Measurements from ENCODE around the gene C11orf71. TPM values are rescaled to one million over a fixed set of nuclear protein-coding genes. Genes with fewer than 3 reads are reported as not detected.

Gene C11orf71
- total RNA-seq, 4 donors from 2014 or later: 3.8 to 6.1 (median 4.9) TPM

DNA sequence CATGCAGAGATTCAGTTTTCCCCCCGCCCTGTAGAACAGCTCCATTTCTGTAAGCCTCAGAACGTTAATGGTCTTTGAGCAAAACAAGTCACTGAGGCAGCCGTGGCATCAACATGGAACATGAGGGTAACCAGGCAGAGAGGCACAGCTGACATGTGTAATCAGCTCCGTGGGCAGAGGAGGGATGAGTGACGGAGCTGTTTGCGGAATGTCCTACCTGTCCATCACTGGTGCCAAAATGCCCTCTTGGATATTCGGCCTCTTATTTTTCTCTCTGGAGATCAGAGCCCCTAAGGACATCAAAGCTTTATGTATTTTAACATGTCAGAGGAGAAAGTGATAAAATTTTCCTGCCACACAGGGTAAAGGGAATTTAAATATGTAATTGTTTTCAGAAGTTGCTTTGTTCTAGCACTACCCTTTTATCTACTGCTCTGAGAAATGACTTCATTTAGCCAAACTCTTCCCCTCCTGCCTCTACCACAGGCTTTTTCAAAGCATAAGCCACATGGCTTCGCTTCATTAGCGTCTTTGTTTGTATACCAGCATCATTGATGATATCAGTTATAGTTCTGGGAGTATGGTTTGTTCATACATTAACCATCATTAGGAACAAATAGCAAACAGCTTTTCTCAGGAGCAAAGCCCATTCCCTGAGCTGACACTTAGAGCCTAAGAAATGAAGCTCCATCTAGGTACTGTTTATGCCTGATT is 32.9 kb downstream of the C11orf71 start:
- Histone ChIP-seq H3K27ac (no peak overlapping the region), H3K4me3 (no peak overlapping the region), H3K4me1 (peaks cover 0 to 16% (median 0%) of the 10 kb centered on the region in 3 donors), H3K27me3 (no peaks in the 10 kb centered on the region), H3K9me3 (no peaks in the 10 kb centered on the region), H3K36me3 (no peaks in the 10 kb centered on the region)
- DNase-seq: no peak
- intact Hi-C loops (cut with DNase I): no loop called here
- WGBS, 2 donors: 78 to 87% methylated on average over 8 to 9 of the region's 9 CpGs
- TF ChIP-seq, protein P1, sequence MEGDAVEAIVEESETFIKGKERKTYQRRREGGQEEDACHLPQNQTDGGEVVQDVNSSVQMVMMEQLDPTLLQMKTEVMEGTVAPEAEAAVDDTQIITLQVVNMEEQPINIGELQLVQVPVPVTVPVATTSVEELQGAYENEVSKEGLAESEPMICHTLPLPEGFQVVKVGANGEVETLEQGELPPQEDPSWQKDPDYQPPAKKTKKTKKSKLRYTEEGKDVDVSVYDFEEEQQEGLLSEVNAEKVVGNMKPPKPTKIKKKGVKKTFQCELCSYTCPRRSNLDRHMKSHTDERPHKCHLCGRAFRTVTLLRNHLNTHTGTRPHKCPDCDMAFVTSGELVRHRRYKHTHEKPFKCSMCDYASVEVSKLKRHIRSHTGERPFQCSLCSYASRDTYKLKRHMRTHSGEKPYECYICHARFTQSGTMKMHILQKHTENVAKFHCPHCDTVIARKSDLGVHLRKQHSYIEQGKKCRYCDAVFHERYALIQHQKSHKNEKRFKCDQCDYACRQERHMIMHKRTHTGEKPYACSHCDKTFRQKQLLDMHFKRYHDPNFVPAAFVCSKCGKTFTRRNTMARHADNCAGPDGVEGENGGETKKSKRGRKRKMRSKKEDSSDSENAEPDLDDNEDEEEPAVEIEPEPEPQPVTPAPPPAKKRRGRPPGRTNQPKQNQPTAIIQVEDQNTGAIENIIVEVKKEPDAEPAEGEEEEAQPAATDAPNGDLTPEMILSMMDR (IDR thresholded peaks at IDR 0.05): no peak
- no peak for TF ChIP-seq POLR2A (IDR thresholded peaks at IDR 0.05)

DNA sequence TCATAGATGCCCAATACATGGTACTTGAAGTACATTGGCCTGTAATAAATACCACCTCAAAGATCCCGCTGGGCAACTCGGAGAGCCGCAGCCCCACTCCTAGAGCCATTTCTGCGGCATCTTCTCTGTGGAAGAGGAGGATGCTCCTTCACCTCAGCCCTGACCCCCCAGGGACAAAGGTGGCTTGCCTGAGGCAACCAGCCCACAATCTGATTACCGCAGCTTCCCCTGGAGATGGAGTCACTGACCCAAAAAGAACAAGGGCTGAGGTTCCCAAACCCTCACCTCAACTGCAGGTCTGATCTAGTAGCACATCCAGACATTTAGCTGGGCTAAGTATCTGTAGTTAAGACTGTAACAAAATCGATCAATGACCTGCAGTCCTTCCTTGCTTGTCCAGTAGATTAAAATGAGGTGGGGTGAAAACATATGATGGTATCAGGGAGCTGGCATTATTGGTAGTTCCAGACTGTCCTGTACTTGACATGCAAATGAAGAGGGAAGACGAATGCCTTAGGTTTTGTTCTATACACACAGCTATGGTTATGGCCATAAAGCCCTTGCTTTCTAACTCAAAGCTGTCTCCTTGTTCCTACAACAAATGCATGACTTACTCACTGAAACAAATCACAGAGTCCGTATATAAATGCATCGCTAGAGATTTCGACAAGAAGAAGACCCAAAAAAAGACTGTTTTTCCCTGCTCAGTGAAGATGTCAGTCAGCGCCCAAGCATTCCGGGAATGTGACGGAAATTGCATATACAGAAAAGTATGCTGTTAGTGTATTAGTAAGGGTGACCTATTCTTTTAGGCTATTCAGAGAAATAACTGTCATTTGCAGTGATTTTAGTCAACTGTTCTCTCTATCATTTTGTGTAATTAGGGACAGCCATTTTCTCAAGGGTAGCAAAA is 33.7 kb downstream of the C11orf71 start:
- TF ChIP-seq, protein P1 (IDR thresholded peaks at IDR 0.05): no peak
- no peak for TF ChIP-seq POLR2A (IDR thresholded peaks at IDR 0.05)
- no peak for DNase-seq
- WGBS, 2 donors: 75 to 82% methylated on average over 13 of the region's 13 CpGs
- H3K27me3 ChIP-seq: no peaks in the 10 kb centered on the region
- peaks cover 0 to 11% (median 0%) of the 10 kb centered on the region in 3 donors for H3K4me1 ChIP-seq
- H3K27ac ChIP-seq: no peak overlapping the region
- intact Hi-C loops (cut with DNase I): no loop called here
- H3K9me3 ChIP-seq: no peaks in the 10 kb centered on the region
- no peaks in the 10 kb centered on the region for H3K36me3 ChIP-seq
- H3K4me3 ChIP-seq: no peak overlapping the region

DNA sequence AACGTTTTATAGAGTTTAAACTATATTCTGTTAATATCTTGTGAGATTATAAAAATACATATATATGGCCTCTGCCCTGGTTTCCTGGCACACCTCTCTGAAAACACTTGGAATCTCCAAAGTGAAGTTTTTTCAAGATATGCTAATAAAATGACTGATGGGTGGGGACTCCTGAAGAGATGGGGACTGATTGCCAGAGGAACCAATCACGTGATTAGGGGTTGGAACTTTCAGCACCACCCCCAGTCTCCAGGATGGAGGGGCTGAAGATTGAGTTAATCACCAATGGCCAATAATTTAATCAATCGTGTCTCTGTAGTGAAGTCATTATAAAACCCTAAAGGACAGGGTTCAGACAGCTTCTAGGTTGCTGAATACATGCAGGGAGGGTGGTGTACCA is 37.4 kb downstream of the C11orf71 start:
- no peak for DNase-seq
- 57 to 67% methylated on average over 3 of the region's 3 CpGs for WGBS, 2 donors
- Histone ChIP-seq H3K27me3 (no peaks in the 10 kb centered on the region), H3K27ac (no peak overlapping the region), H3K36me3 (no peaks in the 10 kb centered on the region), H3K4me1 (no peaks in the 10 kb centered on the region), H3K9me3 (no peaks in the 10 kb centered on the region), H3K4me3 (no peak overlapping the region)
- intact Hi-C loops (cut with DNase I): no loop called here
- TF ChIP-seq, protein P1 (IDR thresholded peaks at IDR 0.05): no peak
- TF ChIP-seq POLR2A (IDR thresholded peaks at IDR 0.05): no peak

DNA sequence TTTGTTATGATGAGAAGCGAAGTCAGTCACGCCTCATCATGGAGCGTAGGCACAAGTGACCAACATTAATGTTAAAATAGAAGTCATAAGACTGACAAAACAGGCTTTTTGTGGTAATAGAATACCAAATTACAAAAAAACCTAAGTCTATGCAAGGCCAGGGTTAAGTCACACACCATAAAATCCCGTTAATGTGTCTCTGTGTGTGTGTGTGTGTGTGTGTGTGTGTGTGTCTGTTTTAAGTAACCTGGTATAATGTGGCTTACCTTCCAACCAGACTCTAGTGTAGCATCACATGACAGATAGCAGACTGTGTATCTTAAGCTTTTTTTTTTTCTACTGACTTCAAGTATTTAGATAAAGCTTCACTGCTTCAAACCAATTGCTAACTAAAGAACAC is 38.0 kb downstream of the C11orf71 start:
- WGBS, 2 donors: 81 to 83% methylated on average over 4 of the region's 4 CpGs
- Histone ChIP-seq H3K36me3 (no peaks in the 10 kb centered on the region), H3K27me3 (no peaks in the 10 kb centered on the region), H3K9me3 (no peaks in the 10 kb centered on the region), H3K27ac (no peak overlapping the region), H3K4me1 (no peaks in the 10 kb centered on the region), H3K4me3 (no peak overlapping the region)
- intact Hi-C loops (cut with DNase I): no loop called here
- no peak for TF ChIP-seq POLR2A (IDR thresholded peaks at IDR 0.05)
- TF ChIP-seq, protein P1 (IDR thresholded peaks at IDR 0.05): no peak
- DNase-seq: no peak

DNA sequence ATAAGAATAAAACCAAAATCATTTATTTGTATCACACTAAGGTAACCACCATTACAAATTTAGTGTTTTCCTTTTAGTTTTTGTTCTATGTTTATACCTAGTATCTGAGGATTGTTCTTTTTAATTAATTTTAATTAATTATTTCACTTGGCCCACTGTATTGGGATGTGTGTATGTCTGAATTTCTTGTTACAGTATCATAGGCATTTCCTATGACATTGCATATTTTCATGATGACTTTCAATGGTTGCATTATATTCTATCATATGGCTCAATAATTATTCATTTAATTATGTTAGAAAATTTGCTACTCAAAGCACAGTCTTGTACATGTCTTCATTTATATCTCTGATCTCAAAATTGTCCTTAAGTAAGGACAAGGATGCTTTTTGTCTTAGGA is 41.0 kb downstream of the C11orf71 start:
- Histone ChIP-seq H3K27me3 (no peaks in the 10 kb centered on the region), H3K4me3 (no peak overlapping the region), H3K4me1 (no peaks in the 10 kb centered on the region), H3K9me3 (no peaks in the 10 kb centered on the region), H3K27ac (no peak overlapping the region), H3K36me3 (no peaks in the 10 kb centered on the region)
- TF ChIP-seq, protein P1 (IDR thresholded peaks at IDR 0.05): no peak
- no peak for TF ChIP-seq POLR2A (IDR thresholded peaks at IDR 0.05)
- no peak for DNase-seq
- intact Hi-C loops (cut with DNase I): no loop called here

All from esophagus squamous epithelium (tissue), 5 donors.